H1 (cell line): ENCODE data around the gene TNFAIP1. TPM values are rescaled to one million over a fixed set of nuclear protein-coding genes. Genes with fewer than 3 reads are reported as not detected.

Experiments
- CTCF ChIA-PET: fragments of 300-600 bp; sonication (Branson Sonifier 250); formaldehyde crosslinking; loops from one replicate; lab custom pipeline; 2021; ENCODE audit not compliant: partially characterized antibody; lab: Charles Lee
- POLR2A ChIA-PET: fragments of 300-600 bp; sonication (Branson Sonifier 250); formaldehyde crosslinking; loops from one replicate; lab custom pipeline; 2021; ENCODE audit warnings: inconsistent platforms; ENCODE audit not compliant: partially characterized antibody; lab: Charles Lee
- DNase-seq, 2 experiments: peaks; one replicate each; pipeline versions ENCODE4 v3.0.0 to v3.0.0-alpha.2; 2010 to 2022; ENCODE audit warnings: low spot score in 2 of 2, low read depth in 1 of 2, mixed read lengths in 1 of 2
- FAIRE-seq: peaks from 2 replicates; lab custom pipeline; 2011; peaks lifted over from hg19 to GRCh38; lab: Jason Lieb, UNC
- H2AFZ ChIP-seq: 2 replicates; pipeline ENCODE4 v1.8.1; 2012; ENCODE audit warnings: low read length, inconsistent platforms
- H2AK5ac ChIP-seq: 2 replicates; pipeline ENCODE4 v1.6.1; 2013; ENCODE audit warnings: low read depth, low read length
- H2BK120ac ChIP-seq: replicated peaks from 2 replicates; pipeline ENCODE3; 2013; ENCODE audit warnings: low read depth, low read length, inconsistent platforms
- H2BK12ac ChIP-seq: 2 replicates; pipeline ENCODE4 v1.6.1; 2013; ENCODE audit warnings: low read depth, low read length
- H2BK15ac ChIP-seq: 2 replicates; pipeline ENCODE4 v1.6.1; 2013; ENCODE audit warnings: low read length
- H2BK20ac ChIP-seq: 2 replicates; pipeline ENCODE4 v1.6.1; 2013; ENCODE audit warnings: low read length
- H2BK5ac ChIP-seq: 2 replicates; pipeline ENCODE4 v1.6.1; 2013; ENCODE audit warnings: low read depth, low read length
- H3K14ac ChIP-seq: 2 replicates; pipeline ENCODE4 v1.6.1; 2013; ENCODE audit warnings: inconsistent platforms; ENCODE audit not compliant: insufficient read length
- H3K18ac ChIP-seq: 2 replicates; pipeline ENCODE4 v1.6.1; 2013; ENCODE audit warnings: low read length; ENCODE audit errors: extremely low read depth
- H3K23ac ChIP-seq: 2 replicates; pipeline ENCODE4 v1.6.1; 2013; ENCODE audit warnings: inconsistent platforms; ENCODE audit not compliant: insufficient read length
- H3K23me2 ChIP-seq: 2 replicates; pipeline ENCODE4 v1.6.1; 2013; ENCODE audit warnings: low read depth, low read length
- H3K27ac ChIP-seq: 2 replicates; pipeline ENCODE4 v1.6.1; 2011; ENCODE audit warnings: low read depth, low read length, inconsistent platforms
- H3K27me3 ChIP-seq, 4 experiments: replicated peaks in 1 of 4; 1 replicate in 1 of 4; 2 replicates in 3 of 4; pipeline versions ENCODE4 v1.6.1 to v1.8.1; 2011 to 2013; ENCODE audit warnings: low read length in 3 of 4, mild to moderate bottlenecking in 3 of 4, inconsistent platforms in 2 of 4, mixed read lengths in 2 of 4, moderate library complexity in 1 of 4; ENCODE audit not compliant: control insufficient read depth in 3 of 4, insufficient read depth in 3 of 4; ENCODE audit errors: extremely low read depth in 1 of 4
- H3K36me3 ChIP-seq, 4 experiments: 2 replicates each; pipeline versions ENCODE4 v1.6.1 to v1.8.1; 2011 to 2013; ENCODE audit warnings: mild to moderate bottlenecking in 4 of 4, low read length in 3 of 4, moderate library complexity in 2 of 4, control low read depth in 1 of 4, inconsistent platforms in 1 of 4; ENCODE audit not compliant: insufficient read depth in 4 of 4, control insufficient read depth in 2 of 4
- H3K4ac ChIP-seq: replicated peaks from 2 replicates; pipeline ENCODE3; 2013; ENCODE audit warnings: low read length, low read depth, mixed read lengths, inconsistent platforms; ENCODE audit not compliant: insufficient read length
- H3K4me1 ChIP-seq, 4 experiments: replicated peaks in 1 of 4; 1 replicate in 1 of 4; 2 replicates in 3 of 4; pipeline versions ENCODE4 v1.6.1 to v1.8.1; 2011 to 2013; ENCODE audit warnings: low read length in 3 of 4, inconsistent platforms in 2 of 4, mixed read lengths in 1 of 4; ENCODE audit not compliant: insufficient read depth in 4 of 4, control insufficient read depth in 3 of 4
- H3K4me2 ChIP-seq, 2 experiments: 2 replicates each; pipeline versions ENCODE4 v1.6.1 to v1.8.1; 2011 to 2013; ENCODE audit warnings: low read depth in 2 of 2, low read length in 2 of 2, control low read depth in 1 of 2, inconsistent platforms in 1 of 2, mild to moderate bottlenecking in 1 of 2; ENCODE audit not compliant: insufficient read depth in 1 of 2
- H3K4me3 ChIP-seq, 4 experiments: fragments of 200-600, 300-600 bp in 1 of 4; sonication (generic), shearing (Covaris generic), sonication (Bioruptor Twin) in 1 of 4; 2 replicates each; pipeline versions ENCODE4 v1.5.1 to v1.8.1; 2011 to 2016; ENCODE audit warnings: low read length in 4 of 4, low read depth in 3 of 4, control low read depth in 2 of 4, inconsistent platforms in 2 of 4, mild to moderate bottlenecking in 2 of 4, mixed read lengths in 1 of 4, moderate library complexity in 1 of 4; ENCODE audit not compliant: insufficient read depth in 2 of 4; ENCODE audit errors: extremely low read depth in 1 of 4
- H3K56ac ChIP-seq: replicated peaks from 2 replicates; pipeline ENCODE3; 2013; ENCODE audit warnings: low read depth, mild to moderate bottlenecking, mixed read lengths, low read length, inconsistent platforms; ENCODE audit not compliant: insufficient read length
- H3K79me1 ChIP-seq: 2 replicates; pipeline ENCODE4 v1.6.1; 2013; ENCODE audit warnings: low read depth, low read length, control low read depth
- H3K79me2 ChIP-seq, 2 experiments: 2 replicates each; pipeline versions ENCODE4 v1.6.1 to v1.8.1; 2012 to 2013; ENCODE audit warnings: low read length in 2 of 2, mild to moderate bottlenecking in 2 of 2, inconsistent platforms in 1 of 2; ENCODE audit not compliant: insufficient read depth in 2 of 2, control insufficient read depth in 1 of 2
- H3K9ac ChIP-seq, 4 experiments: replicated peaks in 1 of 4; 1 replicate in 1 of 4; 2 replicates in 3 of 4; pipeline versions ENCODE4 v1.6.1 to v1.8.1; 2011 to 2013; ENCODE audit warnings: low read depth in 3 of 4, low read length in 3 of 4, control low read depth in 2 of 4, mild to moderate bottlenecking in 2 of 4, moderate library complexity in 2 of 4, inconsistent platforms in 1 of 4; ENCODE audit errors: extremely low read depth in 1 of 4
- H3K9me3 ChIP-seq, 2 experiments: 2 replicates each; pipeline versions ENCODE4 v1.6.1 to v1.8.1; 2012 to 2013; ENCODE audit warnings: mild to moderate bottlenecking in 2 of 2, moderate library complexity in 2 of 2, control low read depth in 1 of 2, inconsistent platforms in 1 of 2, low read depth in 1 of 2, low read length in 1 of 2, mixed read lengths in 1 of 2; ENCODE audit not compliant: insufficient read depth in 2 of 2
- H4K20me1 ChIP-seq, 2 experiments: replicated peaks in 1 of 2; 2 replicates each; pipeline versions ENCODE3 to v1.8.1; 2011 to 2013; ENCODE audit warnings: inconsistent platforms in 2 of 2, low read length in 2 of 2, mild to moderate bottlenecking in 1 of 2; ENCODE audit not compliant: insufficient read depth in 2 of 2, control insufficient read depth in 1 of 2
- H4K5ac ChIP-seq: 2 replicates; pipeline ENCODE4 v1.6.1; 2013; ENCODE audit warnings: low read length, low read depth, mixed read lengths, inconsistent platforms; ENCODE audit not compliant: insufficient read length
- H4K8ac ChIP-seq: 2 replicates; pipeline ENCODE4 v1.8.0; 2013; ENCODE audit warnings: mild to moderate bottlenecking, moderate library complexity, low read length, inconsistent platforms; ENCODE audit not compliant: insufficient read depth; ENCODE audit errors: extremely low read depth
- H4K91ac ChIP-seq: replicated peaks from 2 replicates; pipeline ENCODE3; 2013; ENCODE audit warnings: low read length, mixed read lengths, inconsistent platforms; ENCODE audit not compliant: insufficient read length
- CBX8 ChIP-seq: fragments of 300-800, 300-1000 bp; sonication (generic); IDR thresholded peaks from 2 replicates; pipeline ENCODE4 v1.7.1; 2016; ENCODE audit warnings: low read depth, low read length, borderline replicate concordance
- CHD2 ChIP-seq: IDR thresholded peaks from 2 replicates; pipeline ENCODE4 v1.6.1; 2012; ENCODE audit warnings: low read length, improper control_type of control experiment
- CREB1 ChIP-seq: IDR thresholded peaks from 2 replicates; pipeline ENCODE4 v1.6.1; 2012; ENCODE audit warnings: inconsistent platforms
- HDAC6 ChIP-seq: IDR thresholded peaks from one replicate; pipeline ENCODE4 v1.7.1; 2012; ENCODE audit warnings: low read depth, mild to moderate bottlenecking, inconsistent platforms, low read length, moderate library complexity
- JUN ChIP-seq: IDR thresholded peaks from 2 replicates; pipeline ENCODE4 v1.6.1; 2011; ENCODE audit warnings: low read depth, mild to moderate bottlenecking, improper control_type of control experiment, low read length
- KDM5A ChIP-seq: fragments of 200-600 bp; IDR thresholded peaks from 2 replicates; pipeline ENCODE4 v1.7.1; 2012; ENCODE audit warnings: mild to moderate bottlenecking, low read length, inconsistent platforms, mixed read lengths
- POU5F1 ChIP-seq: IDR thresholded peaks from 2 replicates; pipeline ENCODE4 v1.6.1; 2011; ENCODE audit warnings: low read depth, mild to moderate bottlenecking, low read length, moderate library complexity
- RFX5 ChIP-seq: IDR thresholded peaks from 2 replicates; pipeline ENCODE4 v1.6.1; 2011; ENCODE audit warnings: low read depth, low read length, improper control_type of control experiment, borderline replicate concordance
- RNF2 ChIP-seq: fragments of 200-900, 300-1000 bp; sonication (generic); IDR thresholded peaks from 2 replicates; pipeline ENCODE4 v1.7.1; 2016; ENCODE audit warnings: borderline replicate concordance, low read depth, mild to moderate bottlenecking, antibody characterized with exemption, low read length; ENCODE audit not compliant: poor library complexity, severe bottlenecking; ENCODE audit errors: missing control alignments
- RXRA ChIP-seq: IDR thresholded peaks from 2 replicates; pipeline ENCODE4 v1.6.1; 2011; ENCODE audit warnings: low read depth, mild to moderate bottlenecking, low read length, moderate library complexity; ENCODE audit not compliant: insufficient read depth
- SRF ChIP-seq: IDR thresholded peaks from 2 replicates; pipeline ENCODE4 v1.6.1; 2011; ENCODE audit warnings: mild to moderate bottlenecking, low read depth, low read length, moderate library complexity
- whole genome bisulfite sequencing, 2 experiments: shearing (Covaris generic) in 1 of 2; methylation state at CpG; one replicate each; pipeline versions ENCODE4 v1.1.6 to v1.1.7; 2013 to 2015; ENCODE audit warnings: low lambda C conversion rate in 2 of 2, mixed read lengths in 2 of 2, inconsistent platforms in 1 of 2, low coverage in 1 of 2, missing lambda C conversion rate in 1 of 2; ENCODE audit not compliant: insufficient replicate concordance in 2 of 2, insufficient coverage in 1 of 2, insufficient read length in 1 of 2; ENCODE audit errors: extremely low coverage in 1 of 2, missing lambda C conversion rate in 1 of 2; 5-methylcytosine and 5-hydroxymethylcytosine counted together
- polyA plus RNA-seq, 7 experiments: library from polyadenylated mRNA; depleted of rRNA in 3 of 7; stranded (reverse) in 5 of 7; unstranded in 2 of 7; fragments of >200 nt in 5 of 7; fragments of 200-250 nt in 2 of 7; gene quantifications; 1 replicate in 5 of 7; 2 replicates in 1 of 7; 4 replicates in 1 of 7; pipeline versions ENCODE4 v1.2.1 to v1.2.3, GENCODE V29; 2011 to 2013; ENCODE audit warnings: missing spikeins in 2 of 7, mixed read lengths in 2 of 7
- total RNA-seq: library from RNA; stranded (reverse); fragmentation: NEBNext Ultra II Directional; extraction: Animal tissue kit (Norgen Biotek cat#: 25700); gene quantifications from 2 replicates; pipeline ENCODE4 v1.2.1, GENCODE V29; 2021

Gene TNFAIP1
- total and polyA plus RNA-seq, 2 of the 8 experiments (the other 6 are each of a cell fraction or from before 2014, with no cell fraction given), result 16.9 to 19.5 TPM

GRCh38 chr17:28371245-28372202 is 36.0 kb downstream of the TNFAIP1 start, which contains the start of gene SARM1:
SARM1 (plus strand) TSS chr17:28371694; CDS start chr17:28372033, 339 bp downstream.
- peak; percentile 92 to 99 for DNase-seq
- 1% methylated on average over 59 of the region's 80 CpGs; no CpG with 5 or more reads in 1 of the 2 experiments for WGBS, 2 experiments
- no peak within 1 kb of the TSS; the same call in 1 of the 2 replicates for H3K18ac ChIP-seq
- H3K23me2 ChIP-seq, result peaks cover 16% of the 10 kb centered on the region; the same call in 1 of the 2 replicates
- H3K4ac ChIP-seq, result peak within 1 kb of the TSS; percentile 14
- H4K5ac ChIP-seq, result no peak within 1 kb of the TSS
- H3K4me2 ChIP-seq, result peak within 1 kb of the TSS; percentile 76 to 89
- ChIA-PET CTCF (interaction anchor here (2.3 to 4.6 kb wide), 2 partner anchors 9 to 14 kb away, joined by 7 to 20 read pairs; partner anchors contain the start of gene POLDIP2), POLR2A (interaction anchor here (1.0 to 12.7 kb wide), 6 partner anchors 10 to 126 kb away, joined by 3 to 103 read pairs (median 4); partner anchors contain the start of gene POLDIP2)
- H2BK12ac ChIP-seq, result no peak within 1 kb of the TSS
- no peak within 1 kb of the TSS for H4K91ac ChIP-seq
- peaks cover 2 to 12% of the 10 kb centered on the region in 2 experiments for H4K20me1 ChIP-seq
- no peak within 1 kb of the TSS for H3K56ac ChIP-seq
- H3K4me3 ChIP-seq, result peak within 1 kb of the TSS; percentile 56 to 79 (median 74)
- peaks cover 3 to 16% (median 9%) of the 10 kb centered on the region in 4 experiments; a peak in 6 of 7 replicates for H3K4me1 ChIP-seq
- peak within 1 kb of the TSS in 2 of 4 experiments; percentile 1 to 8; a peak in 2 of 7 replicates for H3K9ac ChIP-seq
- H3K79me1 ChIP-seq, result no peaks in the 10 kb centered on the region; the same call in 1 of the 2 replicates
- no peak within 1 kb of the TSS for H3K14ac ChIP-seq
- no peaks in the 10 kb centered on the region for H3K9me3 ChIP-seq
- peak; percentile 48 for FAIRE-seq
- peak within 1 kb of the TSS; percentile 78; the same call in 1 of the 2 replicates for H2AFZ ChIP-seq
- no peak within 1 kb of the TSS for H2BK20ac ChIP-seq
- no peak within 1 kb of the TSS for H2BK120ac ChIP-seq
- H2BK5ac ChIP-seq, result no peak within 1 kb of the TSS
- H3K27ac ChIP-seq, result no peak within 1 kb of the TSS
- H4K8ac ChIP-seq, result peak within 1 kb of the TSS; percentile 83
- H2AK5ac ChIP-seq, result peak within 1 kb of the TSS; percentile 39; the same call in 1 of the 2 replicates
- H3K27me3 ChIP-seq, result peaks cover 9 to 19% (median 19%) of the 10 kb centered on the region in 4 experiments
- H3K79me2 ChIP-seq, result no peaks in the 10 kb centered on the region
- H2BK15ac ChIP-seq, result no peak within 1 kb of the TSS
- no peaks in the 10 kb centered on the region for H3K36me3 ChIP-seq
- no peak within 1 kb of the TSS for H3K23ac ChIP-seq
- no peak for TF ChIP-seq JUN
- TF ChIP-seq RNF2, result no peak
- no peak for TF ChIP-seq RFX5
- TF ChIP-seq CREB1, result peak; percentile 26; the same call in 1 of the 2 replicates
- no peak for TF ChIP-seq RXRA
- TF ChIP-seq CBX8, result no peak
- no peak for TF ChIP-seq SRF
- no peak for TF ChIP-seq CHD2
- no peak for TF ChIP-seq HDAC6
- TF ChIP-seq POU5F1, result no peak
- TF ChIP-seq KDM5A, result no peak
